GM21825 (cell line): ENCODE results near the gene TMPRSS4.

Experiments used
- ATAC-seq: cut with Tn5 transposase; IDR thresholded peaks from one replicate; pipeline ENCODE4 v1.9.1; 2021; ENCODE audit warnings: mild to moderate bottlenecking, moderate library complexity; ENCODE audit not compliant: unreplicated experiment

TMPRSS4 gene

GRCh38 chr11:118076754-118077281 is at the start of gene TMPRSS4:
Gene TMPRSS4 (plus strand): TSS chr11:118077078. CDS start chr11:118077303, 225 bp downstream.
- ATAC-seq: no peak

GRCh38 chr11:118027694-118028093 is 49.2 kb upstream of the TMPRSS4 start:
- no peak for ATAC-seq

GRCh38 chr11:118028626-118029025 is 48.3 kb upstream of the TMPRSS4 start:
- ATAC-seq: no peak

- ATAC-seq: peak; percentile 55
Measured at GRCh38 chr11:118033443-118033842, 43.4 kb upstream of the TMPRSS4 start.

- ATAC-seq: no peak
Measured at GRCh38 chr11:118042141-118042540, 34.7 kb upstream of the TMPRSS4 start.

GRCh38 chr11:118042796-118043195 is 34.1 kb upstream of the TMPRSS4 start:
- ATAC-seq: no peak

GRCh38 chr11:118045191-118045590 is 31.7 kb upstream of the TMPRSS4 start:
- ATAC-seq: no peak

- ATAC-seq: no peak
Measured at GRCh38 chr11:118046051-118046963, 30.6 kb upstream of the TMPRSS4 start.

GRCh38 chr11:118046964-118047700 is 29.7 kb upstream of the TMPRSS4 start:
- no peak for ATAC-seq

GRCh38 chr11:118047749-118048148 is 29.1 kb upstream of the TMPRSS4 start:
- no peak for ATAC-seq

GRCh38 chr11:118048472-118049370 is 28.2 kb upstream of the TMPRSS4 start:
- ATAC-seq: no peak

- no peak for ATAC-seq
Measured at GRCh38 chr11:118049771-118050170, 27.1 kb upstream of the TMPRSS4 start.

GRCh38 chr11:118050208-118050891 is 26.5 kb upstream of the TMPRSS4 start:
- no peak for ATAC-seq

- no peak for ATAC-seq
Measured at GRCh38 chr11:118051136-118051610, 25.7 kb upstream of the TMPRSS4 start.

- no peak for ATAC-seq
Measured at GRCh38 chr11:118051611-118052461, 25.0 kb upstream of the TMPRSS4 start.

GRCh38 chr11:118052581-118053206 is 24.2 kb upstream of the TMPRSS4 start:
- ATAC-seq: no peak

GRCh38 chr11:118054712-118055640 is 21.9 kb upstream of the TMPRSS4 start:
- ATAC-seq: no peak
